Activated T-helper 9 cell treated with anti-CD3 and anti-CD28 coated beads, Interleukin-2, amount 50 U/mL, for 16 hours (primary cell): ENCODE data around the gene TBX10.
"Not testable (repeated sequence)": the region's sequence is repeated elsewhere in the genome, so short reads cannot be mapped to it uniquely, and the experiment has no call there.

Experiments used
- DNase-seq: peaks from one replicate; pipeline ENCODE4 v3.0.0-alpha.2; 2020; ENCODE audit warnings: low read depth

The TBX10 gene

GRCh38 chr11:67664213-67664585 lies 24.6 kb upstream of the TBX10 start:
- DNase-seq: no peak

DNA sequence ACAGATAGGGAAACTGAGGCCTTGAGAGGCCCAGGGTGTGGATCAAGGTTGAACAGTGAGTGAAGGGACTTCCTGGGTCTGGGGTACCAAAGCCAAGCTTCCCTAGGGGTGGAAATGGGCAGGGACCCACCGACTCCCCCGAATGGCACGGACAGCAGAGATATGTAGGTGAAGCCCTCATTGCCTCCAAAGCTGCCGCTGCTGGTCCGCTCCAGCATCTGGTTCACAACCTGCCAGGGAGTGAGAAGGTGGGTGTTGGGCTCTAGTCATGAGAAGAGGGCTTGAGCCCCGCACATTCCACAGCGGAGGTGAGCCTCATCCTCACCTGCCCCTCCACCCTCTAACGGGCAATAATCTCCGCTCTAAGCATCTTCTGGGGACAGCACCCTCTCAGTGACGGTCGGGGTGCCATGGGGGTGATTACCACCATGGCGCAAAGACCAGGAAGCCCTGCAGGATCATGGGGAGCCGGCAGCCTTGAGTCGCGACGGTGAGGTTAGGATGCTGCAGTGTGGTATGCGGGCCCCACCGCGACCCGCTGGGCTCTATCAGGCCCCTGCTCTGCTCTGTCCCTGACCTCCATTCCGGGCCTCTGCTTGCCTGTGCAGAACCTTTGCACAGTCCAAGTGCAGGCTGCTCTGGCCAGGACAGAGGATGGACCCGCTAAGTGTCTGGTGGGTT lies 24.1 kb upstream of the TBX10 start:
- DNase-seq: no peak

DNA sequence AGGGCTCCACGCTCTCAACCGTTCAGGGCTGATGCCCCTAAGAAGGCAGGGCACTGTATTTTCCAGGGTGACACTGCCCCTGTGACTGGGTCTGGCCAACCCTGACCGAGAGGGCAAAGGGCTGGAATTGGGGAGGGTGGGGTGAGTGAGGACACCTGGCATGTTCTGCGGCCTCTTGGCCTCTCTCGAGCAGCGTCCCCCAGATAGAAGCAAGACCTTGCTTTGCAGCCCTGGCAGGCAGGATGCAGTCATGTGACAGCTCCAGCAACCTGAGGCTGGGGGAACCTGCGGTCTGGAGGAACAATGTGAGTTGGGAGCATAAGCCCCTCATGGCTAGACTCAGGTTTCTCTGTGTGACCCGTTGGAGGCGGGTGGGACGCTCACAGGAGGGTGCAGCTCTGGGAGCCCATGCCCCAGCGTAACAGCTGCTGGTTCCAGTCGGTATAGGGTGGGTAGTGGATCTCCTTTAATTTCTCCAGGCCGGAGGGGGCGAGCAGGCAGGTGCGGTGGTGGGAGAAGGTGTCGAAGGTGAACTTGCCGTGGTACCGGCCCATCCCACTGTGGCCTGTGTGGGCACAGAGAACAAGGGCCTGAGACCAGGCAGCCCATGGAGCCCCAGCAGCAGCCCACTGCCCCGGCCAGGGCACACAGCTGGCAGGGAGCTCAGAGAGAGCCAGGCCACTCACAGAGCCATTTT lies 23.4 kb upstream of the TBX10 start:
- no peak for DNase-seq

GRCh38 chr11:67662142-67662834 lies 22.7 kb upstream of the TBX10 start:
- DNase-seq: no peak

DNA sequence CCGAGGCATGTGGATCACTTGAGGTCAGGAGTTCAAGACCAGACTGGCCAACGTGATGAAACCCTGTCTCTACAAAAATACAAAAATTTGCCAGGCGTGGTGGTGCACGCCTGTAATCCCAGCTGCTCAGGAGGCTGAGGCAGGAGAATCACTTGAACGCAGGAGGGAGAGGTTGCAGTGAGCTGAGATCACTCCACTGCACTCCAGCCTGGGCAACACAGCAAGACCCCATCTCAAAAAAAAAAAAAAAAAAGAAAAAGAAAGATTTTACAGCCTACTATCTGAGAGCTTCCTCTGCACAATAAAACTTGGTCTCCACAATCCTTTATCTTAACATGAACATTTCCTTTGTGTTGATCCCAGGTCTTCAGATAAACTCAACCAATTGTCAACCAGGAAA lies 21.2 kb upstream of the TBX10 start:
- not testable (repeated sequence) for DNase-seq

GRCh38 chr11:67659651-67660165 lies 20.1 kb upstream of the TBX10 start:
- DNase-seq: not testable (repeated sequence)

DNA sequence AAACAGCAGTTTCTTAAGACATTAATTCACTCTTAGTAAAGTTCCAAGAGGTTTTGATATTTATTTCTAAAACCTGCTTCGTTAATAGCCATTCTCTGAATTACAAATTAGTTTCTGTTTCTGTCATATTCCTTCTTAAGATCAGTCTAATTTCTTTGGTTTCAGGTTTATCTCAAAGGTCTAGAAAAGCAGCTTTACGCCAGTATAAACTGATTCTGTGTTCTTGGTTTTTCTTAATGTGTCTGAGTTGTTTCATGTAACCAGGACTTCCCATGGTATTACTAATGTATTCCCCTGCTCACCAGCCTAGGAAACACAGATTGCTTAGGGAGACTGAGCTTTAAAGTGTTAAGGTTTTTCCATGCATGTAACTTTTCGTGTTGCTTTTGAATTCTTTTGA lies 17.7 kb upstream of the TBX10 start:
- DNase-seq: no peak

- DNase-seq: no peak
Measured at GRCh38 chr11:67656278-67656922, 16.8 kb upstream of the TBX10 start.

DNA sequence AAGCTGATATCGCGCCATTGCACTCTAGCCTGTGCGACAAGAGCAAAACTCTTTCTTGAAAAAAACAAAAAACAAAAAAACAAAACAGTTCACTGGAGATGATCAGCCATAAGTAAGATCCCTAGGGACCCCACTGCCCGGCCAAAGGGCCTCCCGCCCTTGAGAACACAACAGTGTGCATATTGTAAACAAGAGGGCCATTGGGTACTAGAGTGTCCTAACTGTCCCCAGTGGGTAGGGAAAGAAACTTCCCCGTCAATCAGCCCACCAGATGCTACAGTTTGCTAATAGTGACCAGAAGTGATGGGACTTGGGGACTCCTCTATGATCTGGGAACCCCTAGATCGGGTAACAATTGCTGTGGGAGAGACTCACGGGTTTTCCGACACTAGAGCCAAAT lies 14.7 kb upstream of the TBX10 start:
- no peak for DNase-seq

GRCh38 chr11:67652965-67653845 lies 13.6 kb upstream of the TBX10 start:
- no peak for DNase-seq

- DNase-seq: no peak
Measured at GRCh38 chr11:67651976-67652781, 12.6 kb upstream of the TBX10 start.

- DNase-seq: no peak
Measured at GRCh38 chr11:67649634-67650510, 10.3 kb upstream of the TBX10 start.

DNA sequence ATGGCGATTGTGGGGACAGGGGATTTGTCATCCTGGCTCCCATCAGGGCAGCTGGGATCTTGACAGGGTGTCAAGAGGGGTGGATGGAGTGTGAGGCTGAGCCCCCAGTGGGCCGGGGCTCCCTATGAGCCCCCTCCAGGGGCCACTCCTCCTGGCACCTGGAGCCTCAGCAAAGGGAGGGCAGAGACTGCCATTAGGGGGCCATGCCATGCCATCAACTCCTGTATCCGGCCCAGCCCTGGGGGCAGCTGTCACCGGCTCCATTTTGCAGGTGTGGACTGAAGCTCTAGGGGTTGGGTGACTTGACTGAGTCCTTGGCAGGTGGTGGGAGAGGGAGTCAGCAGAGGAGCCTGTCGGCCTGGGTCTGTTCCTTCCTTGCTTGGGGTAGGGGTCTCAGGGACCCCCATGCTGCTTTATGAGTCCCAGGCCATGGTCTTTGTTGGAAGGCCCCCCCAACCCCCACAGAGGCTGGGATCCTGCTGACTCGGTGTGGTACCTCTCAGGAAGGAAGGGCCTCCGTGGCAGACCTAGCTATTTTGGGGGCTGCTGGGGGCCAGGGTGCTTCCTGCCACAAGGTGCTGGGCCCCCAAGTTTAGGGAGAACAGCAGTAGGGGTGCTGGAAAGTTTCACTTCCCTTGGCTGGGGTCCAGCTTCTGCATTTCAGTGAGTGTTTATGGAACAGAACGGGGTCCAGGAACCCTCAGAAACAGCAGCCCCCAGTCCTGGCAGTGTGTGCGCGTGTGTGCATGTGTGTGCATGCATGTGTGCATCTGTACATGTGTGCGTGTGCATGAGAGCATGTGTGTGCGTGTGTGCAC lies 9.4 kb upstream of the TBX10 start:
- DNase-seq: no peak

- no peak for DNase-seq
Measured at GRCh38 chr11:67648140-67648795, 8.7 kb upstream of the TBX10 start.

DNA sequence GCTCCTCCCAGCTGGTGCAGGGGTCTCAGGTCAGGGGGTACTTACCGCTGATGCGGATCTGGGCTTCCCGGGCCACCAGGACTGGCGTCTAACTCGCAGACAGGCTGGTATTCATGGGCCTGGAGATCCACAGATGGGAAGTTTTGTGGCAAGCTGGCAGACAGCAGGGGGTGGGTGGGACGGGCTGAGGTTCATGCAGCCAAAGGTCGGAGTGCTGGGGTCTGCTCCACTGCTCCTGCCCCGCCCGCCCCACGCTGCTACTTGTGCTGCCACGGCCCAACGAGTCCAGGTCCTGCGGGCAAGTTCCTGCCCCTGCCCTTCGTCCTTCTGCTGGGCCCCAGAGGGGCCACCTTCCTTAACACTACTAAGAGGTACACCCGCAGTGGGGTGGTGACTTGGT lies 7.9 kb upstream of the TBX10 start:
- DNase-seq: no peak

DNA sequence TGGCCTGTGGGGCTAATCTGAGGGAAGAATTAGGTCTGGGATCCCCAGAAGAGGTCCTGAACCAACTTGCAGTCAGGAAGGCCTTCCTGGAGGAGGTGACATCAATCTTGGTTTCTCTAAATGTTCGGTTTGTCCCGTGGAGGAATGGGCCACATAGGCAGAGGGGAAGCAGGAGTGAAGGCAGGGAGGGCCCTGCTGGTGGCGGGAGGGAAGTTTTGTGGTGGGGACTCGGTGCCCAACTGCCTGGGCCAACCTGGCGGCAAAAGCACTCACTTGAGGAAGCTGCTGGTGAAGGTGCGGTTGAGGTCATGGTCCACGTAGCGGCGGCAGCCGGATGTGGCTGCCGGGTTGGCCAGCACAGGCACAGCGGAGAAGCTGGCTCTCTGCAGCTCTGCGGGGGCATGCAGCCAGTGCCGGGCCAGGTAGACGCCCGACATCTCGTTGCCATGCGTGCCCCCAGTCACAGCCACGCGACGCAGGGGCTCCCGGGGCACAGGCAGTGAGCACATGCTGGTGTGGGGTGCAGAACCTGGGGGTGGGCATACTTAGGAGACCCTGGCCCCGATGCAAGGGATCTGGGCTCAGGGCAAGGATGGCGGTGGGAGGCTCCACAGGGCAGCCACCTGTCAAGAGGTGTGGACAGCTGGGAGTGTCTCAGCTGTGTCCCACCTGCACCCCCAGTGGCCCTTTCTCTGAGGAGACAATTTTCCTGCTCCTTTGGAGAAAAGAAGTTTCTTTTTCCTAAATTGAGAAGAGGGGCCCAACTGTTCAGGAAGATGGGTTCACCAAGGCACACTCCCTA lies 7.2 kb upstream of the TBX10 start:
- DNase-seq: no peak
